Tongue (tissue), 2 donors: Measurements from ENCODE around the gene XRN1. TPM values are rescaled to one million over a fixed set of nuclear protein-coding genes. Genes with fewer than 3 reads are reported as not detected.
"Not testable (repeated sequence)": the region's sequence is repeated elsewhere in the genome, so short reads cannot be mapped to it uniquely, and the experiment has no call there.

Experiments used
- DNase-seq: peaks from one replicate; pipeline ENCODE4 v3.0.0-alpha.2; 2015
- total RNA-seq: library from RNA; depleted of rRNA; stranded (reverse); fragments of >200 nt; gene quantifications from one replicate; pipeline ENCODE4 v1.2.3, GENCODE V29; 2014

XRN1 gene, protein sequence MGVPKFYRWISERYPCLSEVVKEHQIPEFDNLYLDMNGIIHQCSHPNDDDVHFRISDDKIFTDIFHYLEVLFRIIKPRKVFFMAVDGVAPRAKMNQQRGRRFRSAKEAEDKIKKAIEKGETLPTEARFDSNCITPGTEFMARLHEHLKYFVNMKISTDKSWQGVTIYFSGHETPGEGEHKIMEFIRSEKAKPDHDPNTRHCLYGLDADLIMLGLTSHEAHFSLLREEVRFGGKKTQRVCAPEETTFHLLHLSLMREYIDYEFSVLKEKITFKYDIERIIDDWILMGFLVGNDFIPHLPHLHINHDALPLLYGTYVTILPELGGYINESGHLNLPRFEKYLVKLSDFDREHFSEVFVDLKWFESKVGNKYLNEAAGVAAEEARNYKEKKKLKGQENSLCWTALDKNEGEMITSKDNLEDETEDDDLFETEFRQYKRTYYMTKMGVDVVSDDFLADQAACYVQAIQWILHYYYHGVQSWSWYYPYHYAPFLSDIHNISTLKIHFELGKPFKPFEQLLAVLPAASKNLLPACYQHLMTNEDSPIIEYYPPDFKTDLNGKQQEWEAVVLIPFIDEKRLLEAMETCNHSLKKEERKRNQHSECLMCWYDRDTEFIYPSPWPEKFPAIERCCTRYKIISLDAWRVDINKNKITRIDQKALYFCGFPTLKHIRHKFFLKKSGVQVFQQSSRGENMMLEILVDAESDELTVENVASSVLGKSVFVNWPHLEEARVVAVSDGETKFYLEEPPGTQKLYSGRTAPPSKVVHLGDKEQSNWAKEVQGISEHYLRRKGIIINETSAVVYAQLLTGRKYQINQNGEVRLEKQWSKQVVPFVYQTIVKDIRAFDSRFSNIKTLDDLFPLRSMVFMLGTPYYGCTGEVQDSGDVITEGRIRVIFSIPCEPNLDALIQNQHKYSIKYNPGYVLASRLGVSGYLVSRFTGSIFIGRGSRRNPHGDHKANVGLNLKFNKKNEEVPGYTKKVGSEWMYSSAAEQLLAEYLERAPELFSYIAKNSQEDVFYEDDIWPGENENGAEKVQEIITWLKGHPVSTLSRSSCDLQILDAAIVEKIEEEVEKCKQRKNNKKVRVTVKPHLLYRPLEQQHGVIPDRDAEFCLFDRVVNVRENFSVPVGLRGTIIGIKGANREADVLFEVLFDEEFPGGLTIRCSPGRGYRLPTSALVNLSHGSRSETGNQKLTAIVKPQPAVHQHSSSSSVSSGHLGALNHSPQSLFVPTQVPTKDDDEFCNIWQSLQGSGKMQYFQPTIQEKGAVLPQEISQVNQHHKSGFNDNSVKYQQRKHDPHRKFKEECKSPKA (N-terminal part only)
- 58.0 TPM for total RNA-seq

DNA sequence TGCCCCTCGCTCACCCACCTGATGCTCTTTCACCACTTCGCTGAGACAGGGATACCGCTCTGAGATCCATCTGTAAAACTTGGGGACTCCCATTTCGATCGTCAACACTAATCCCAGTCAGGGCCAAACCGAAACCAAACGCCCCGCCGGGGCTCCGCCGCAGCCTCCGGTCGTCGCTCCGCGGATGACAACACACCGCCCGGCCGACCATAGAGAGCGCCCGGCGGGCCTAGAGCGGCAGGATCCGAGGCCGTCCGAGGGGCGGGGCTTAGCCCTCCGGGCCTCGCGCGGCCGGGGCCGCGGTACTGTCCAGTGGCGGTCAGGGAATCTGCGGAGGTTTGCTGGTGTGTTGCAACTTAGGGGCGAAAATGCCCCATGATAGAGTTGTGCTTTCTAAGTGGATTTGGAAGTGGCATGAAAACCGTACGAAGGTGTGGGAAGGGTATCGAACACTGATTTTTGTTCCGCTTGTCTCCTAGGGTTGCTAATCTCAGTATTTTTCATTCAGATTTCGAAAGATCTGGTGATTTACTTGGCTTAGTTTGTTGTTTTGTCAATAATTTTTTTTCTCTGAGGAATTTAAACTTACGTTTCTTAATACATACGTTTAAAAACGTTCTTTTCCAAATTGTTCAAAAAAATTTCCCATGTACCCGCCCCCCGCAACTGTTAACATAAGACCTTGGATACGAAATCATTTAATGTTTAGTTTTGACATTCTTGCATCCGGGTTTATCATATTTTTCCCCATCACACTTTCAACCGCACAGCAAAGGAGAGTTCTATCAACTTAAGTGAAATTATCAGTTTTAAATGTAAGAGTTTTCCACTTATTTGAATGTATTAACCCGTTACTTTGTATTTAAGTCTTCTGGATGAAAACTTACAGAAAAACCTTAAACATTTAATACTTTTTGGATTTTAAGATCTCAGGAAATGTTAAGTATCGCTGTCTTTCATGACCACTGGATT is at the start of gene XRN1:
XRN1 (minus strand) TSS at position 186 of the 972 bp plus-strand sequence; CDS start at position 93, 93 bp downstream.
- DNase-seq: peak; percentile 97

DNA sequence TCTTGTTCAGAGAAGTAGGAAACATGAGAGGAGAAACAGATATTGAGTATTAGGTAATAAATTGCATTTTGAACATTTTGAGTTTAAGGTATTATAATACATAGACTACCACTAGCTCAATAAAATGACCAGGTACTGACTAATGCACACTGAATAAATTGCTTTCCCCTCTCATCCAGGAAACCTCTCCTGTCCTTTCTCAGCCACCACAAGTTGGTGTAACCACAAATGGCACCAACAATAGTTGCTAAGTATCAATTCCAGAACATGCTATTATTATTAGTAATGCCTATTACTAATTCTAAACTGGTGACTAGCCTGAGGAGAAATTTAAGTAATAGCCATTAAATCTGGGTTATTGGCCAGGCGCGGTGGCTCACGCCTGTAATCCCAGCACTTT is 47.3 kb upstream of the XRN1 start:
- no peak for DNase-seq

DNA sequence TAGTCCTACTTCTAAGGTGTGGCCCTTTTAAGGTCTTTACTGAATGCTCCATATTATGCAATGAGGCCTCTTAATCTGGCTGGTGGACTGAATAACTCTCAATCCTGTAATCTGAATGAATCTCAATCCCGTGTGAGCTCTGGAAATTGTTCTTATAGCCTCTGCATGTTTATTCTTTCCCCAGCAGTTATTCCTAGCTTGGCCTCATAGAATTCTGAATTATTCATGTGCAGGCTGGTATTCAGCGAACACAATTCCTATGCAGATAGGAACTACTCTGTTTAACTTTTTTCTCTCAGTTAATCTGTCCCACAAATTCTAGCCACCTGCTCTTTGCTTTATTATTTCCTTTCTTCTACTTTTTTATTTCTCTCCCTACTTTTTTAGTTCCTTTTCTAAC is 44.3 kb upstream of the XRN1 start:
- no peak for DNase-seq

DNA sequence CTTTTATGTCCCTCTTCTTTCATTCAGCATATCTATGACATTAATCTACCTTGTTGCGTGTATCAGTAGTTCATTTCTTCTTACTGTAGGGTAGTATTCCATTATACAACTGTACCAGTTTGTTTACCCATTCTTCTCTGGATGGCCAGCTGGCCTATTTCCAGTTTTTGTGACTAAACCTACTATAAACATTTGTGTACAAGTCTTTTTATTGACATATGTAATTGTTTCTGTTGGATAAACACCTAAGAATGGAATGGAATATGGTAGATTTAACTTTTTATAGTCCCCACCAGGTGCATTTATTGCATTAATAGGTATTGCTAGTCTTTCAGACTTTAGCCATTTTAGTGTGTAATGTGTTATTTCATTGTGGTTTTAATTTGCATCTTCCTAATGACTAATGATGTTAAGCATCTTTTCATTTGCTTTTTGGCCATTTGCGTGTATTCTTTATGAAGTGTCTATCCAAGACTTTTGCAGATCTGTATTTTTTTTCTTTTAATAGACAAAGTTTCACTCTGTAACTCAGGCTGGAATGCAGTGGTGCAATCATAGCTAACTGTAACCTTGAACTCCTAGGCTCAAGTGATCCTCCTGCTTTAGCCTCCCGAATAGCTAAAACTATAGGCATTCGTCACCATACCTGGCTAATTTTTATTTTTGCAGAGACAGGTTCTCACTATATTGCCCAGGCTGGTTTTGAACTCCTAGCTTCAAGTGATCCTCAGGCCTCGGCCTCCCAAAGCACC is 41.9 kb upstream of the XRN1 start:
- no peak for DNase-seq

DNA sequence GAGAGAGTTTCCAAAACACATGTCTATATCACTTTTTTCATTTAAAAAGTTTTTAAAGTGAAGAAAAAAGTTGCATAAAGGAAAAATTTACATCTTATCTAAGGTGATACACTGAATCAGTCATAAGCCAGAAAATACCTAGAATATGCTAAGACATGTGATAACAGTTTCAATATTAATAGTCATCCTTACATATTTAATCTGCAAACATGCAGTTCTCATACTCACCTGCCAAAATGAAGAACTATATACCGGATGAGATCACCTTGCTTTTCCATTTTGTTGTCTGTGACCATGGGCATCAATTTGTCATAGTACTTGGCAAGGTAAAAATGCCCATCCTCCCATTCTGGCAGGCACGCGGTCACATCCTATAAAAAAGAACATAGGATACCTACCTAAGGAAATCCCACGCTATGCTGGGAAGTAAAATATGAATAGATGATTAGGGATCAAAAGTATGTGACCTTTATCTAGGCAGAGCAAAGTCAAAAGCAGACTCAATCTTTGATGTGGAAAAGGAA is 37.1 kb upstream of the XRN1 start:
- no peak for DNase-seq

DNA sequence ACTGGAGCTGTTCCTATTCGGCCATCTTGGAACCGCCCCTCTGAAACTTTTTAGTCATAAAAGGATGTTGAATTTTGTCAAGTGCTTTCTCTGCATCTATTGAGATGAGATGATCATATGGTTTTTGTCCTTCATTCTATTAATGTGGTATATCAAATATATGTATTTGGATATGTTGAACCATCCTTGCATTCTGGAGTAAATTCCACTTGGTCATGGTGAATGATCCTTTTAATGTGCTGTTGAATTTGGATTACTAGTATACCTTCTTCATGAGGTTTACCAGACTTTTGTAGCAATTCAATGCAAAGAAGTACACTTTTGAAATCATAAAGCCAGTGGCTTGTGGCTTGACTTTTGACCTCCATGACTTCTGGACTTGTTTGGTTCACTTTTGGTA is 33.4 kb upstream of the XRN1 start:
- no peak for DNase-seq

DNA sequence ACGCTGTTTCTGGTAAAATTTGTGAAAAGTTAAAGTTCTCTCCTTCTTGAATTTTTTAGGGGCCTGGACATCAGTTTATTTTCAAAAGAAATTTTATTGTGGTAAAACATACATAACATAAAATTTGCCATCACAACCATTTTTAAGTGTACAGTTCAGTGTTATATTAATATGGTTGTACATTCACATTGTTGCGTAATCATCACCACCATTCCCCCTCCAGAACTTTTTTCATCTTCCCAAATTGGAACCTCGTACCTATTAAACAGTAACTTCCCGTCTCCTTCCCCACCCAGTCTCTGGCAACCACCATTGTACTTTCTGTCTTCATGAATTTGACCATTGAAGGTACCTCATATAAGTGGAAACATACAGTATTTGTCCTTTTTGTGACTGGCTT is 23.0 kb upstream of the XRN1 start:
- no peak for DNase-seq

DNA sequence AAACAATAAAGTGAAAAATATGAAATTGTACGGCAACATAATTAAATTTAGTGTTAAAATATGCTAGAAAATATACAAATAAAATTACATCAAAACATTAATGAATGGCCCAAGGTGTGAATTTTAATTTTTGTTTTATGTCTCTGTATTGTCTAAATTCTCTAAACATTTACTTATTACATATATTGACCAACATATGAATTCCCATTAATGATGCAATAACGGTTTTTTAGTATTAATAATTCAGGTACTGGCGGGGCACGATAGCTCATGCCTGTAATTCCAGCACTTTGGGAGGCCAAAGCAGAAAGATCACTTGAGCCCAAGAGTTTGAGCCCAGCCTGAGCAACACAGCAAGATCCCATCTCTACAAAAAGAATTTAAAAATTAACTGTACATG is 20.6 kb upstream of the XRN1 start:
- DNase-seq: no peak

DNA sequence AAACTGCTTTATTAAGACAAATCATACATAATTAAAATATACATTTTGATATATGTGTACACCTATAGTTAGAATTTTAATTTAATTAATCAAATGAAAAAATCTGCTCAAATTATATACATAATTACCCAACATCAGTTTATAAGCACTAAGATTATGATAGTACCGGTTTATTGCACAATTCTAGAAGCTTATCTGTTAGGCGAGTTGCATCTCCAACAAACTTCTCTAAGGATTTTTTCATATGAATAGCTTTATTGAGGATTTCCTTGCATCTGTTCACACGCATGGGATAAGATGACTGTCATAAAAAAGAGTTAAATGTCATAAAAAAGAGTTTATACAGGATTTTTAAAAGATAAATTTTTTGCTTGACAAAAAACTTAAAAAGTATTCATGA is 19.9 kb upstream of the XRN1 start:
- no peak for DNase-seq

DNA sequence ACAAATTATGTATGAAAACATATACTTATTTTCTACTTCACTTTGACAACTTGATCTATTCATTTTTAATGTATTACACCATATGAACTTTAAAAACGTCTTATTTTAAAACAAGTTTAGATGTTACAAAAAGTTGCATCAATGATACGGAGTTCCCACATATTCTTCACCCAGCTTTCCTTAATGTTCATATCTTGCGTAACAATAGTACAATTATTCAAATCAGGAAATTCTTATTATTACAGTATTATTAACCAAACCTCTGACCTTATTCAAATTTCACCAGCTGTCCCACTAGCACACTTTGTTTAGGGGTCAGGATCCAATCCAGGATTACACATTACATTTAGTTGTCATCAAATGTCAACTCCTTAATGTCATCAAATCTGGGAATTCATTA is 12.9 kb upstream of the XRN1 start:
- DNase-seq: no peak

DNA sequence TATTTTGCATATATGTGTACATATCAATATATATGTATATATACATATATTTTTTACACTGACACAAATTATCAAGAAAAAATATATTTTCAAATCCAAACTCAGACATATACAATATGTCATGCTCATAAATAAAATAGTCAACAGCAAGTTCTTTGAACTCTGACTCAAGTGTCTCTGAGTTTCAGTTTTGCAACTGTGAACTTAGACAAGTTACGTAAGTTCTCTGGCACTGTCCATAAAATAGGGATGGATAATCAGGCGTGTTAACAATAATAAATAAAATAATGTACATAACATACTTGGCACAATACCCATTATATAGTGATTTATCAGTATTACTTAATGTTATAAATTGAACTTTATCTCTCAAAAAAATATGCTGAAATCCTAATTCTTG is 12.1 kb upstream of the XRN1 start:
- DNase-seq: no peak

DNA sequence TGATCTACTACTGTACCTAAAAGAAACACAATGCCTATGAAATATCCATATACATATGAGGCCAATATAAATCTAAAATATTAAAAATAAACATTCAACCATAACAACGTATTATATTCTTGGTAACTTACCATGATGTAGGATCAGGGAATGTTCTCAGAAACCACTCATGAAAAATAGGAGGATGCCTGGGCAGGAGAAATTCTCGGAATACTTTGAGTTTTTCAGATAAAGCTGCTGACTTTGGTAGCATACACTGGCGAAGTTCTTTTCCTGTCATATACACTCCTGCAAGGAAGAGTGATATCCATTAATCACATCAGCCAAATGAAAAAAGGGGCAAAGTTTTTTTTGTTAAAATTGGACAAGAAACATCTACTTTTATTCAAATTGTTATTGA is 11.3 kb upstream of the XRN1 start:
- DNase-seq: no peak

DNA sequence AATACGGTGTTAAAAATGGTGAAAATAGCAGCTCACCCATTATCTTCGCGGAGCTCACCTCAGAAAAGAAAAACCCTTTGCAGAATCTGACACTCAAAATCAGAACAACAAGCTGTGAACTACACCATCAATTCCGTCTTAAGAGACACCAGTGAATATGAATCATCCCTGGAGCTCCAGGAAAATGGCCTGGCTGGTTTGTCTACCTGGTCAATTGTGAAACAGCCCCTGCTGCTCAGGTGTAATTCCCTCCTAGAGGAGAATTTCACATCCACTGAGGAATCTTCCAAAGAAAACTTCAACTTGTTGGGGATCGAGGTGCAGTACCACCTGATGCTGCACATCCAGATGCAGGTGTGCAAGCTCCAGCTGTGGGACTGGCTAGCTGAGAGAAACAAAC is 3.0 kb upstream of the XRN1 start:
- DNase-seq: no peak

DNA sequence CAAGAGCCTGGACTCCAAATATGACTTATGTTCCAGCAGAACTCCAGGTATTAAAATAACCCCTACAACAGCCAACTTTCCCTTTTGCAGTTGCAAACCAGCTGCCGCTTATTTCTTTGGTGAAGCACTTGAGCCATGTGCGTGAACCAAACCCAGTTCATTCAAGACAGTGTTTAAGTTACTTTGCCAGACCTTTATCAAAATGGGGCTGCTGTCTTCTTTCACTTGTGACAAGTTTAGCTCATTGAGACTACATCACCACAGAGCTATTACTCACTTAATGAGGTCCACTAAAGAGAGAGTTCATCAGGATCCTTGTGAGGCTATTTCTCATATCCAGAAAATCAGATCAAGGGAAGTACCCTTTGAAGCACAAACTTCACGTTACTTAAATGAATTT is 2.4 kb upstream of the XRN1 start:
- no peak for DNase-seq

DNA sequence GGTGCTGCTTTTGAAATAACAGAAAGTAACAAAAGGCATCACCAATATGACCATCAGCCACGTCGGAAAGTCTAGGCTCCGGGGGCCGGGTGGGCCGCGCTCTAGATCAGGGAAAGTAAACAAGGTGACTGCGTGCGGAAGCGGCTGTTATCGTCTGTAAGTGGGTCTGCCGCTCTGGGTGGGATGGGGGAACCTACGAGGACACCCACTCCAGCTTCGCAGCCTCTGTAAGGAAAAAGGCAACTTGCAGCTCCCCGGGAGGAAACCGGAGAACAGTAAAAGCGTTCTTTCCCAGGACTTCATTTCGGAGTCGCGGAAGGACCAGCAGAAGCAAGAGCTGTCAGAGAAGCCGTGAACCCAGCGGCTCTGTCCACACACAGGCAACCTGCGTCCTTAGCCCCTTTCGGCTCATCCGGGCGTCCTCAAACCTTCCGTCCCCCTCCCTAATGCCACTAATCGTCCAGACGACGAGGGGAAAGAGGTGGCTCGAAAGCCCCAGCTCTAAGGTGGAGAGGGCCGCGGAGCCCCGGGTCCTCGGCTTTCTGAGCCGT is 461 bp downstream of the XRN1 start:
- DNase-seq: peak; percentile 68

DNA sequence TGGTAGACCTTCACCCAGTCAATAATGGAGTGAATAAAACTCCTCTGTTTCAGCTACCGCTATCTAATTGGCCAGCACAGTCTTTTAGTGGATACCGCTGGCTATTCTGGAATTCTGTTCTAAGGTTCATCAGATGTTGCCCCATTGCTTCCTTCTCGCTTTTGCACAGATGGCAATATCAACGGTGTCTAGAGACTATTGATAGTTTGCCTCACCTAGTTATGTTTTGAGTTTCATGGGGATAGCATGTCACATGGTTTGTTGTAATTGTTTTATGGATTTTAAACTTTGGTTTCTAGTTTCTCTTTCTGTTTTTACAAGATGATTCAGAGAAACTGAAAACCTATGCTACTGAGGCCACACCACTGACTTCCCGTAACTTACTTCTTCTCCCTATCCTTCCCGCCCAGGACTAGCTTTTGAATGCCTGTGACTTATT is 2.0 kb downstream of the XRN1 start:
- DNase-seq: peak; percentile 3

DNA sequence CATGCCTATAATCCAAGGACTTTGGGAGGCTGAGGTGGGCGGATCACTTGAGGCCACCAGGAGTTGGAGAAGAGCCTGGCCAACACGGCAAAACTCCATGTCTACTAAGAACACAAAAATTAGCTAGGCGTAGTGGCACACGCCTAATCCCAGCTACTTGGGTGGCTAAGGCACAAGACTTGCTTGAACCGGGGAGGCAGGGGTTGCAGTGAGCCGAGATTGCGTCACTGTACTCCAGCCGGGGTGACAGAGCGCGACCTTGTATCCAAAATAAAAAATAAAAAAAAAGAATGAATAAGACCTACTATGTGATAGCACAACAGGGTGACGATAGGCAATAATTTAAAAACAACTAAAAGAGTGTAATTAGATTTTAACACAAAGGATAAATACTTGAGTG is 3.5 kb downstream of the XRN1 start:
- no peak for DNase-seq

DNA sequence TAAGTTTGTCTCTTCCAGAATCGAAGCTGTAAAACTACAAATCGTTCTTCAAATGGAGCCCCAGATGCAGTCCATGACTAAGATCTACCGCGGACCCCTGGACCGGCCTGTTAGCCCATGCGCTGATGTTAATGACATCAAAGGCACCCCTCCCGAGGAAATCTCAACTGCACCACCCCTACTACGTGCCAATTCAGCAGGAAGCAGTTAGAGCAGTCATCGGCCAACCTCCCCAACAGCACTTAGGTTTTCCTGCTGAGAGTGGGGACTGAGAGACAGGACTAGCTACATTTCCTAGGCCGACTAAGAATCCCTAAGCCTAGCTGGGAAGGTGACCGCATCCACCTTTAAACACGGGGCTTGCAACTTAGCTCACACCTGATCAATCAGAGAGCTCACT is 4.8 kb downstream of the XRN1 start:
- DNase-seq: not testable (repeated sequence)

DNA sequence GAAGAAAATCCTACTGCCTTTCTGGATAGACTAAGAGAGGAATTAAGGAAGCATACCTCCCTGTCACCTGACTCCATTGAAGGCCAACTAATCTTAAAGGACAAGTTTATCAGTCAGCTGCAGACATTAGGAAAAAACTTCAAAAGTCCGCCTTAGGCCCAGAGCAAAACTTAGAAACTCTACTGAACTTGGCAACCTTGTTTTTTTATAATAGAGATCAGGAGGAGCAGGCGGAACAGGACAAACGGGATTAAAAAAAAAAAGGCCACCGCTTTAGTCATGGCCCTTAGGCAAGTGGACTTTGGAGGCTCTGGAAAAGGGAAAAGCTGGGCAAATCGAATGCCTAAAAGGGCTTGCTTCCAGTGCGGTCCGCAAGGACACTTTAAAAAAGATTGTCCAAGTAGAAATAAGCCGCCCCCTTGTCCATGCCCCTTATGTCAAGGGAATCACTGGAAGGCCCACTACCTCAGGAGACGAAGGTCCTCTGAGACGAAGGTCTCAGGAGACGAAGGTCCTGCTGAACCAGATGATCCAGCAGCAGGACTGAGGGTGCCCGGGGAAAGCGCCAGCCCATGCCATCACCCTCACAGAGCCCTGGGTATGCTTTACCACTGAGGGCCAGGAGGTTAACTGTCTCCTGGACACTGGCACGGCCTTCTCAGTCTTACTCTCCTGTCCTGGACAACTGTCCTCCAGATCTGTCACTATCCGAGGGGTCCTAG is 8.2 kb downstream of the XRN1 start:
- DNase-seq: not testable (repeated sequence)
